HG03378 (cell line): Measurements from ENCODE around the gene TNFSF13B.
A peak's percentile ranks its signal among the peaks of the same experiment; 100 is the strongest.

Experiments
- ATAC-seq: cut with Tn5 transposase; IDR thresholded peaks from one replicate; pipeline ENCODE4 v1.9.1; 2021; ENCODE audit warnings: mild to moderate bottlenecking, moderate library complexity; ENCODE audit not compliant: unreplicated experiment

The TNFSF13B gene

GRCh38 chr13:108342369-108343289, 73.1 kb downstream of the TNFSF13B start:
- ATAC-seq: peak; percentile 72

- ATAC-seq: no peak
Observed at GRCh38 chr13:108345016-108345415, 75.5 kb downstream of the TNFSF13B start.

- ATAC-seq: no peak
Observed at GRCh38 chr13:108346376-108346775, 76.9 kb downstream of the TNFSF13B start.

GRCh38 chr13:108349269-108349668, 79.8 kb downstream of the TNFSF13B start:
- ATAC-seq: no peak

GRCh38 chr13:108350579-108350978, 81.1 kb downstream of the TNFSF13B start:
- ATAC-seq: no peak

- ATAC-seq: no peak
Observed at GRCh38 chr13:108352599-108352998, 83.1 kb downstream of the TNFSF13B start.

- no peak for ATAC-seq
Observed at GRCh38 chr13:108357228-108357627, 87.7 kb downstream of the TNFSF13B start.
